SU-DHL-6 (cell line): ENCODE measurements around the gene ZNF664.

ENCODE experiments used
- CTCF ChIP-seq: fragments of 200-600 bp; sonication (generic); IDR thresholded peaks from one replicate; pipeline ENCODE4 v1.5.1; 2017; ENCODE audit warnings: antibody characterized with exemption, mild to moderate bottlenecking, low read length, moderate library complexity; ENCODE audit not compliant: insufficient read depth, poor library complexity, severe bottlenecking
- EZH2phosphoT487 ChIP-seq: fragments of 200-600 bp; sonication (generic), shearing (Covaris generic); conservative IDR thresholded peaks from 2 replicates; pipeline ENCODE4 v1.6.1; 2018; ENCODE audit warnings: mild to moderate bottlenecking, antibody characterized with exemption, low read length, moderate library complexity, mixed read lengths

- TF ChIP-seq CTCF (no peak), EZH2phosphoT487 (no peak)
These were observed 22.3 kb upstream of the ZNF664 start for GRCh38 chr12:123950476-123951349.
